ENCODE results near the gene PLA2G4B. TPM values are rescaled to one million over a fixed set of nuclear protein-coding genes. Genes with fewer than 3 reads are reported as not detected.

The PLA2G4B gene
- total and polyA plus RNA-seq, 2 donors (not counting 1 experiment from before 2014, with no cell fraction given), result 22.6 to 33.2 TPM

- intact Hi-C loops (cut with micrococcal nuclease), result no loop called here
- ATAC-seq (ENCODE audit: low read depth), result peak; percentile 39
- Mint-ChIP-seq H3K27me3 (peaks cover 20% of the 10 kb centered on the region), H3K4me3 (peak overlapping the region; percentile 49), H3K27ac (no peak overlapping the region), H3K4me1 (peaks cover 17% of the 10 kb centered on the region), H3K9me3 (ENCODE audit: insufficient read depth) (no peaks in the 10 kb centered on the region)
- Histone ChIP-seq H2AFZ (ENCODE audit: insufficient read depth, low read depth, low read length, poor library complexity, severe bottlenecking) (peak overlapping the region; percentile 28), H3K4me3 (ENCODE audit: control extremely low read depth in 1 of 5, extremely low read depth in 1 of 5, insufficient read depth in 1 of 5, low read depth in 2 of 5, low read length in 4 of 5) (no peak overlapping the region), H3K36me3 (replicated peaks in 1 of 2; ENCODE audit: control extremely low read depth in 1 of 2, control insufficient read depth in 1 of 2, extremely low read depth in 1 of 2, insufficient read depth in 2 of 2, low read length in 1 of 2) (no peaks in the 10 kb centered on the region), H3K9ac (ENCODE audit: low read length) (no peak overlapping the region), H3K27ac (ENCODE audit: low read length in 2 of 2) (no peak overlapping the region), H3K4me2 (replicated peaks; ENCODE audit: low read depth, low read length, poor library complexity, severe bottlenecking) (peak overlapping the region; percentile 57), H4K20me1 (ENCODE audit: control insufficient read depth, insufficient read depth, low read length, poor library complexity, severe bottlenecking) (no peaks in the 10 kb centered on the region), H3K4me1 (ENCODE audit: control insufficient read depth in 2 of 2, insufficient read depth in 2 of 2, low read length in 2 of 2) (peaks cover 16 to 17% of the 10 kb centered on the region in 2 donors), H3K27me3 (replicated peaks in 1 of 4; ENCODE audit: control extremely low read depth in 1 of 4, control insufficient read depth in 3 of 4, insufficient read depth in 4 of 4, low read length in 3 of 4) (peaks cover 0 to 29% (median 3%) of the 10 kb centered on the region in 4 experiments), H3K9me3 (ENCODE audit: control extremely low read depth in 1 of 3, control insufficient read depth in 2 of 3, insufficient read depth in 1 of 3, low read length in 2 of 3) (no peaks in the 10 kb centered on the region), H3K79me2 (ENCODE audit: control insufficient read depth, insufficient read depth, low read length) (no peaks in the 10 kb centered on the region)
- no peak for DNase-seq
- TF ChIP-seq, protein P1, sequence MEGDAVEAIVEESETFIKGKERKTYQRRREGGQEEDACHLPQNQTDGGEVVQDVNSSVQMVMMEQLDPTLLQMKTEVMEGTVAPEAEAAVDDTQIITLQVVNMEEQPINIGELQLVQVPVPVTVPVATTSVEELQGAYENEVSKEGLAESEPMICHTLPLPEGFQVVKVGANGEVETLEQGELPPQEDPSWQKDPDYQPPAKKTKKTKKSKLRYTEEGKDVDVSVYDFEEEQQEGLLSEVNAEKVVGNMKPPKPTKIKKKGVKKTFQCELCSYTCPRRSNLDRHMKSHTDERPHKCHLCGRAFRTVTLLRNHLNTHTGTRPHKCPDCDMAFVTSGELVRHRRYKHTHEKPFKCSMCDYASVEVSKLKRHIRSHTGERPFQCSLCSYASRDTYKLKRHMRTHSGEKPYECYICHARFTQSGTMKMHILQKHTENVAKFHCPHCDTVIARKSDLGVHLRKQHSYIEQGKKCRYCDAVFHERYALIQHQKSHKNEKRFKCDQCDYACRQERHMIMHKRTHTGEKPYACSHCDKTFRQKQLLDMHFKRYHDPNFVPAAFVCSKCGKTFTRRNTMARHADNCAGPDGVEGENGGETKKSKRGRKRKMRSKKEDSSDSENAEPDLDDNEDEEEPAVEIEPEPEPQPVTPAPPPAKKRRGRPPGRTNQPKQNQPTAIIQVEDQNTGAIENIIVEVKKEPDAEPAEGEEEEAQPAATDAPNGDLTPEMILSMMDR (IDR thresholded peaks at IDR 0.05), result no peak
- TF ChIP-seq EZH2 (IDR thresholded peaks at IDR 0.05; ENCODE audit: borderline replicate concordance, insufficient read depth, low read depth, low read length, poor library complexity, severe bottlenecking), result no peak
- WGBS (ENCODE audit: insufficient coverage), result 28% methylated on average over 55 of the region's 81 CpGs
- ChIA-PET POLR2A (interaction anchor here (0.7 kb wide), 1 partner anchor 22 kb away, joined by 3 read pairs; no protein-coding TSS in a partner anchor), CTCF (no interaction called here)
These were observed 43.5 kb downstream of the PLA2G4B start for GRCh38 chr15:41881920-41882688.
